Calu3 (cell line): ENCODE results near the gene COL13A1. TPM values are rescaled to one million over a fixed set of nuclear protein-coding genes. Genes with fewer than 3 reads are reported as not detected.

Source experiments
- BruUV-seq: library from RNA; stranded (reverse); fragments of 400-500 nt; replicated peaks from 2 replicates; lab custom pipeline; 2021; lab: Mats Ljungman, UMichigan
- CTCF ChIA-PET: fragments of 300-600 bp; sonication (Branson Sonifier 250); formaldehyde crosslinking; loops from one replicate; lab custom pipeline; 2022; ENCODE audit warnings: antibody characterized with exemption; lab: Charles Lee
- DNase-seq: peaks from one replicate; pipeline ENCODE4 v3.0.0; 2022
- H3K27ac Mint-ChIP-seq: one replicate; pipeline ENCODE4 v1.8.0; 2022; ENCODE audit warnings: mixed read lengths; ENCODE audit not compliant: unreplicated experiment
- H3K27me3 Mint-ChIP-seq: one replicate; pipeline ENCODE4 v1.8.0; 2022; ENCODE audit warnings: mixed read lengths; ENCODE audit not compliant: unreplicated experiment
- H3K36me3 Mint-ChIP-seq: one replicate; pipeline ENCODE4 v1.8.0; 2022; ENCODE audit warnings: mild to moderate bottlenecking, moderate library complexity, mixed read lengths; ENCODE audit not compliant: insufficient read depth, unreplicated experiment
- H3K4me1 Mint-ChIP-seq: one replicate; pipeline ENCODE4 v1.8.0; 2022; ENCODE audit warnings: mild to moderate bottlenecking, low read depth, mixed read lengths; ENCODE audit not compliant: unreplicated experiment
- H3K4me3 Mint-ChIP-seq: one replicate; pipeline ENCODE4 v1.8.0; 2022; ENCODE audit warnings: mild to moderate bottlenecking, low read depth, moderate library complexity, mixed read lengths; ENCODE audit not compliant: unreplicated experiment
- H3K9me3 Mint-ChIP-seq: one replicate; pipeline ENCODE4 v1.8.0; 2022; ENCODE audit warnings: low read depth, mixed read lengths; ENCODE audit not compliant: unreplicated experiment
- CTCF ChIP-seq: fragments of 200-600 bp; IDR thresholded peaks from one replicate; pipeline ENCODE4 v1.8.0; 2022; ENCODE audit warnings: antibody characterized with exemption; ENCODE audit not compliant: unreplicated experiment
- intact Hi-C: fragments of 100-400 bp; cut with micrococcal nuclease; formaldehyde crosslinking; loops from one replicate; pipeline ENCODE4 v1.10.0; 2022; ENCODE audit not compliant: unreplicated experiment
- total RNA-seq: library from RNA; stranded (reverse); gene quantifications from 2 replicates; pipeline ENCODE4 v1.2.3, GENCODE V29; 2022

The COL13A1 gene
- total RNA-seq, 1 experiment from 2014 or later: 0.24 TPM

GRCh38 chr10:69795242-69795934, 6.3 kb upstream of the COL13A1 start:
- DNase-seq: no peak
- Mint-ChIP-seq H3K4me3 (no peak overlapping the region), H3K4me1 (no peaks in the 10 kb centered on the region), H3K27me3 (peaks cover 95% of the 10 kb centered on the region), H3K27ac (no peak overlapping the region), H3K36me3 (no peaks in the 10 kb centered on the region), H3K9me3 (peaks cover 4% of the 10 kb centered on the region)
- intact Hi-C loops: no loop called here
- no TSS peak for BruUV-seq
- CTCF ChIA-PET: no interaction called here
- TF ChIP-seq CTCF: no peak

GRCh38 chr10:69797959-69798358, 3.7 kb upstream of the COL13A1 start:
- no TSS peak for BruUV-seq
- peaks cover 9% of the 10 kb centered on the region for H3K4me1 Mint-ChIP-seq
- CTCF ChIA-PET: no interaction called here
- DNase-seq: no peak
- intact Hi-C loops: no loop called here
- H3K36me3 Mint-ChIP-seq: no peaks in the 10 kb centered on the region
- H3K9me3 Mint-ChIP-seq: no peaks in the 10 kb centered on the region
- no peak for TF ChIP-seq CTCF
- no peak overlapping the region for H3K4me3 Mint-ChIP-seq
- no peak overlapping the region for H3K27ac Mint-ChIP-seq
- H3K27me3 Mint-ChIP-seq: peaks cover 88% of the 10 kb centered on the region

- Mint-ChIP-seq H3K27me3 (peaks cover 89% of the 10 kb centered on the region), H3K27ac (no peak overlapping the region), H3K4me3 (no peak overlapping the region), H3K9me3 (no peaks in the 10 kb centered on the region), H3K4me1 (peaks cover 9% of the 10 kb centered on the region), H3K36me3 (no peaks in the 10 kb centered on the region)
- BruUV-seq: no TSS peak
- CTCF ChIA-PET: interaction anchor here (1.0 to 2.2 kb wide), 4 partner anchors 10 to 155 kb away, joined by 3 to 11 read pairs (median 4); no protein-coding TSS in a partner anchor
- peak; percentile 79 for DNase-seq
- TF ChIP-seq CTCF: peak; percentile 91
- intact Hi-C loops: loop anchor here (2.0 to 5.0 kb wide), 2 partner anchors 112 to 155 kb away; no protein-coding TSS in a partner anchor
Observed at GRCh38 chr10:69800109-69800508, 1.6 kb upstream of the COL13A1 start.

- CTCF ChIA-PET: interaction anchor here (0.9 to 2.2 kb wide), 10 partner anchors 9 to 350 kb away, joined by 3 to 11 read pairs (median 4); partner anchors contain the start of gene TSPAN15
- Mint-ChIP-seq H3K4me1 (peaks cover 9% of the 10 kb centered on the region), H3K27ac (peak overlapping the region; percentile 21), H3K36me3 (no peaks in the 10 kb centered on the region), H3K4me3 (peak overlapping the region; percentile 71), H3K27me3 (peaks cover 91% of the 10 kb centered on the region), H3K9me3 (no peaks in the 10 kb centered on the region)
- intact Hi-C loops: loop anchor here (2.0 to 5.0 kb wide), 2 partner anchors 112 to 156 kb away; no protein-coding TSS in a partner anchor
- DNase-seq: no peak
- no TSS peak for BruUV-seq
- TF ChIP-seq CTCF: no peak
Observed at GRCh38 chr10:69800665-69801064, 1.0 kb upstream of the COL13A1 start.
